ENCODE results near the gene HEATR9.

Gene HEATR9

DNA sequence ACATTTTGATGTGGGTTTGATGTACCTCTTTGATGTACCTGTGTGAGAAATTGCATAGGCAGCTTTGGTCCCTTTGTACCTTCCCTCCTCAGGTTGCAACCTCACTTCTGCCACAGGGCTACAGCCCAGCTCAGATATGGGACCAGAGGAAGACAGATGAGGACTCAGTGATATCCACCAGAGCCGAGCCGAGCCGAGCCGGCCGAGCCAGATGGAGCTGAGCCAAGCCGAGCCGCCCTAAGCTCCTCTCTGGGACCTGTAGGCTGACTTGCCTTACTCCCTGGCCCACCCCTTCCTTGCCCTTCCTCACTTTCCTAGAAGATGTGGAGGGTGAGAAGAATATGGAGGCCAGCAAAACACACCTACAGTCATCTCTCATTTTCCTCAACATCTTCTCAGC is 3.8 kb downstream of the HEATR9 start:
- DNase-seq: no peak

DNA sequence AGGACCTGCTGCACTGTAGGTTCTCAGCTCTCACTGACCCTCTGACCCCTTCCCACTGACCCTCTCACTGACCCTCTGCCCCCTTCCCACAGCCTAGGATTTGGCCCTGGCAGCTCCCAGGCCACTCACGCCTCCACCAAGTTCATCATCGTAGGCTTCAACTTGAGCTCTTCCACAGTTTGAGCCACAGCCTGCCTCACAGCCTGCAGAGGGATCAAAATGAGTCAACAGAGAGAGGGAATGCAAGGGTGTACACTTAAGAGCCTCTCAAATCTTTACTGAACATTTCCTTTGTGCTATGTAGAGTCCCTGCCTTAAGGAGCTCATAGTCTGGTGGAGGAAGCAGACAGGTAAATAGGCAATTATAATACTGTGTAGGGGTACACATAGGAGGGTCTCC is 12.1 kb downstream of the HEATR9 start:
- DNase-seq: no peak

DNA sequence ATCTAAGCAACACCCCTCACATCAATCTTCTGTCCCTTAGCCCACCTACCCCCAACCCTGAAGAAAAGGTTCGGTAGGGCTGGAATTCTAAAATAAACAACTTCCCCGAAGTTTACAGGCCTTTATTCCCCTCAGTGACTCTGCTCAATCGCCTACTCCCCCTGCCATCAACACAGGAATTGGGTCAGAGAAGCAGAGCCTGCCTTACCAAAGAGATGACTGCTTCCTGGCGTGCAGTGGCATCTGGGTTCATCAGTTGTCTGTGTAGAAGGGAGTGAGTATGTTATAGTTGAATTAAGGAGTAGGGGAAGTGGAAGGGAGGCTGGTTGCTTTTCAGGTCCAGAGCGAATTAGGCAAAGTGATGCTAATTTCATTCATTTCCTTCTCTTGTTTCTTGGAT is 12.7 kb downstream of the HEATR9 start:
- no peak for DNase-seq

DNA sequence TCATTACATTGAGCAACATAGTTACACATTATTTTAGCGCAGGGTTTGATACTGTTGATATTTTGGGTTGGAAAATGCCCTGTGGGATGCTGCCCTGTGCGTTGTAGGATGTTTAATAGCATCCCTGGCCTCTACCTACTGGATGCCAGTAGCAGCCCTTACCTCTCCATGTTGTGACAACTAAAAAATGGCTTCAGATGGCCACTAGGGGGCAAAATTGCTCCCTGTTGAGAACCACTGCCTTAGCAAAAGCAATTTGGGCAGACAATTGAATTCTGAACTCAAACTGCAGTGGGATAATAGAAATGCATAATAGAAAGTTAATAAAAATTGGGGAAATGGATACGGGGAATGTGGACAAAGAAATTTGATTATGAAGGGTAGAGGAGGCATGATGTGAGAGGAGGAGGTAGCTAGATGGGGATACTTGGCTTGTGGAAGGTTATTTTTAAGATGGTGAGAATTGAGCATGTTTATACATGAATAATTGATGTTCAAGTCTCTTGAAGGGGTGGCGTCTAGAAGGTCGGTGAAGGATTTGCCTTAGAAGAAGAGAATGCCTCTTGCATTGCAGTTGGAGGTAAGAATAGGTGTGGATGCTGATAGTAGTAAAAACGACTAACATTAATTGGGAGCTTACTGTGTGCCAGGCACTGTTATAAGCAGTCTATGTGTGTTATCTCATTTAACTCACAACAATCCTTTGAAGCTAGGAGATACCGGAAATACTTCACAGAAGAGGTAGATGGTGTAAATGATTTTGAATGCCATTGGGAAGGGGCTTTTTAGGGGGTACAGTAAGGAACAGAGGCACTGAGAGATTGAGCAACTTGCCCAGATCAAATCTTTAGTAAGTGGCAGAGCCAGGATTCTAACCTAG is 19.0 kb downstream of the HEATR9 start:
- DNase-seq: peak; percentile 80

DNA sequence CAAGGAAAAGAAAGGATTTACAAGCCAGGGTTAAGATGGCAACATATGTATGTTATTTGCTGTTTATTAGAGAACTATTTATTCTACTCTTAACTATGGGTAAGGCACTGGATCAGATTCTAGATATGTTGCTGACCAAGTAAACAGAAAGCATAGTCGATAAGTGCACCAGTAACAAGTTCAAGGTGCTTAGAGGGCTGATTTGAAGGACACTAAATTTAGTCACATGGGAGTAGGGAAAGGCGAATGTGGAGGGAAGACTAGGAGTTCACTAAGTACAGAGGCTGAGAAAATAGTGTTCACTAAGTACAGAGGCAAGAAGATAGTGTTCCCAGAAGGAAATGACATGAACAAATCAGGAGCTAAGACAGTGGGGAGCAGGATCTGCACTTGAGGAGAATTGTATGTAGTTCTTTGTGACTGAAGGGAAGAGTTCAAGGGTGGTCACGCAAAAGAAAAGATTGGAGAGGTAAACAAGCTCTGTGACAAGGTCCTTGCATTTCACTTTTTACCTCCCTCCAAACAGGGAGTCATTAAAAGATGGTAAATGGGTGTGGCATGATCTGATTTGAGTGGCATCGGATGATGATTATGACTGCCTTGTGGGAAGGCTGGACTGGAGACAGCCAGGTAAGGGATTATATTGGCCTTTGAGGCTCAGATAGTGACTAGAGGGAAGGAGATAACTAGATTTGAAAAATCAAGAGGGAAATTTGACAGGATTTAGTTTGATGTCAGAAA is 20.9 kb downstream of the HEATR9 start:
- no peak for DNase-seq

DNA sequence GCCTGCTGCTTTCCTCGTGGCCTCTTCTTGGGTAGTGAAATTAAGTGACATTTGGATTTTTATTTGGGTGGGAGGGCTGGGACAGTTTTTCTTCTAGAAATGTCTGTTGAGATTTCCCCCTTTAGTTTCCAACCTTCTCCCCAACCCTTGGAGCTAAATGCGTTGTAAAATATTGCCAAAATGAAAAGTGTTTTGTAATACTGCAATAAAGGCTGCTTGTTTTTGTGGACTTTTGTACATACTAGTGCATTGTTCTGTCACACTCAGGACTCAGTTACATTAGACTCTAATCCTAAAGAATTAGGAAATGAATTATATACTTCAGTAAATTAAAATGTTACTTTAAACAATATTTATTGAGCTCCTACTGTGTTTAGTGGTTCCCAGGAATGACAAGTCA is 21.7 kb downstream of the HEATR9 start:
- DNase-seq: no peak

DNA sequence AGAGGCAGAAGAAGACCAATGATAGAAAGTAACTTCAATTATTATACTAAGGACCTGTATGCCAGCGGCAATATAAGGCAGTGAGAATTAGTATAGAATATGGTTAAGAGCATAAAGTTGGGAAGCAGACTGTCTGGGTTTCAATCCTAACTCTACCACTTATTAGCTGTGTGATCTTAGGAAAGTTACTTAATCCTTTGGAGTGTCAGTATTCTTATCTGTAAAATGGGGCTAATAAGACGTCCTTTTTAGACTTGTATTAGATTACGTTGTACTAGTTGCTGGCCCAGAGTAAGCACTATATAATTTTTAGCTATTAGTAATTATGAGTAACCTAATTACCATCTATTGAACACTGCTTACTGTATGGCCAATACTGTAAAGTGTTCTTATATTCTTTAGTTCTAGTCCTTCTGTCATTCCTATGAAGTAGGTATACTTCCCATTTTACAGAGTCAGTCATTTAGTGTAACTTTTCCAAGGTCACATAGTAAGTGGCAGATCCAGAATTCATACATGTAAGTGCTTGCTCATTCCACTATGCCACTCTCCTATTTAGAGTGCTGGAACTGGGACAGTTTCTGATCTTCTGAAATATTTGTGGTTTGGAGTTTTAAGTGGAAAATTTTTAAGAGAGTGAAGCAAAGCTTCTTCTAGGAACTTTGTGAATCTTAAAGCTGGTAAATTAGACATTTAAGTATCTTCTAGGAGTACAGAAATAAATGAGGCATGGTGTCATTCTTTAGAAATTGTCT is 22.5 kb downstream of the HEATR9 start:
- DNase-seq: no peak

DNA sequence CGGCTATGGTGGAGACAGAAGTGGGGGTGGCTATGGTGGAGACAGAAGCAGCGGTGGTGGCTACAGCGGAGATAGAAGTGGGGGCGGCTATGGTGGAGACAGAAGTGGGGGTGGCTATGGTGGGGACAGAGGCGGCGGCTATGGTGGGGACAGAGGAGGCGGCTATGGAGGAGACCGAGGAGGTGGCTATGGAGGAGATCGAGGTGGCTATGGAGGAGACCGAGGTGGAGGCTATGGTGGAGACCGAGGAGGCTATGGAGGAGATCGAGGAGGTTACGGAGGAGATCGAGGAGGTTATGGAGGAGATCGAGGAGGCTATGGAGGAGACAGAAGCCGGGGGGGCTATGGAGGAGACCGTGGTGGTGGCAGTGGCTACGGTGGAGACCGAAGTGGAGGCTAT is 24.1 kb downstream of the HEATR9 start:
- DNase-seq: no peak

DNA sequence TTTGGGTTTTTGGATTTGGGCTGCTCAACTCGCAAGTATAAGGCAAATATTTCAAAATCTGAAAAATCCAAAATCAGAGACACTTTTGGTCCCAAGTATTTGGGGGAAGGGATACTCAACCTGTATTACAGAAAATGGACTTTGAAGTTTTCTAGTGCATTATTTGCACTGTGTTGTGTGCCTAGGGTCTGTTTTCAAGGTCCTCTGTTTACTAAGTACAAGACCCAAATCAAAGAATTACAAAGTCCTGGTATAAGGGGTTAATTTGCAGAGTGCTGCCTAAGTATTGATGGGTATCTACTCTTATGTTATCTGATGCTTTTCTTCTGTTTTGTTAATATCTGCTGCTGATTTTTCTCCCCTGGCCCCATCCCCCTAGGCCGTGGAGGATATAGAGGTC is 25.0 kb downstream of the HEATR9 start:
- no peak for DNase-seq

DNA sequence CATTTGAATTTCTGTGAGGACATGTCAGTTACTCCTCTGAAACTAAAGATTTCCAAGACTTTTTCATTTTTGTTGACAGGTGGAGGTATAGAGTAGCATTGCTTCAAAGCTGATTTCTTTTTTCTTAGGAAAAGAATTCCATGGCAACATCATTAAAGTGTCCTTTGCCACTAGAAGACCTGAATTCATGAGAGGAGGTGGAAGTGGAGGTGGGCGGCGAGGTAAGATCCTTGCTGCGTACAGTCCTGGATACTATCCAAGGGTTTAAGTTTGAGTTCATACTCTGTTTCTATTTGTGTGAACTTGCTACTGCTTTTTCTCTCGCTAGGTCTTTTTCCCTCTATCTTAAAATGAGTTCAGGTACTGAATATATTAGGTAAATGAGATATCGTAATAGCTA is 26.5 kb downstream of the HEATR9 start:
- DNase-seq: no peak

DNA sequence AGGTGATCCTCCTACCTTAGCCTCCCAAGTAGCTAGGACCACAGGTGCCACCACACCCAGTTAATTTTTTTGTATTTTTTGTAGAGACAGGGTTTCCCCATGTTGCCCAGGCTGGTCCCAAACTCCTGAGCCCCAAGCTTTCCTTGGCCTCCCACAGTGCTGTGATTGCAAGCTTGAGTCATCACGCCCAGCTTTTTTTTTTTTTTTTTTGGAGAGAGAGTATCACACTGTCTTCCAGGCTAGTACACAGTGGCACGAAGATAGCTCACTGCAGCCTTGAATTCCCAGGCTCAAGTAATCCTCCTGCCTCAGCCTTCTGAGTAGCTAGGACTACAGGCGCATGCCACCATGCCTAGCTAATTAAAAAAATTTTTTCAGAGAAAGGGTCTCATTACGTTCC is 27.2 kb downstream of the HEATR9 start:
- DNase-seq: no peak

DNA sequence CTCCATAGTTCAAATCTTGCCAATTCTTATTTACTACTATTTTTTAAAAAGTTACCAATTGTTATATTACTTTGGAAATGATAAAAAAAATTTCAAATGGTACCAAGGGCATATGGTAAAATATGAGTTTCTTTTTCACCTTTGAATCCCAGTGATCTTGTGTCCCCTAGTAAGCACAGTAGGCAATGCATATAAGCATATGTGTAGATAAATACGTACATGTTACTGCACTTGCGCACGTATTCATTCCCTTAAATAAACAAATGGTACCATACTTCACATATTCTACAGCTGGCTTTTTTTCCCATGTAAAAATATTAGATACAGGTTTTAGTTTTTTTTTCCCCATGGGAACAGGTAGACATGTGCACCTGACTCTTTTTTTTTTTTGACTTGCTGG is 27.6 kb downstream of the HEATR9 start:
- DNase-seq: no peak

DNA sequence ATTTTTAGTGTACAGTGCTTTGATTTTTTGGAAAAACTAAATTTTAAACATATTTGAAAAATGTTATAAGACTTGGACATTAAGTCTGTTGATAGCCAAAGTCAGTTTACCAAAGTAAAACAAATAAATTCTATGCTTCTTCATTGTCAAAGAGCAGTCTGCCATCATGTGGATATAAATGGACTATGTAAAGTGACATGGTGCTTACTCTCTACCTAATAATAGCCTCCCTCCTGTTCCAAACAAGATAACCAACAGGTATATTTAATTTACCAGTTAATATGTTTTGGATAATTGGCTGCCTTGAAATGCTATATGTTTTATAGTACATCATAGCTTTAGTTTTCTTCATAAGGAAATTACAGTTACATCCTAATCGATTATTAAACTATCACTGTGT is 43.5 kb downstream of the HEATR9 start:
- no peak for DNase-seq

DNA sequence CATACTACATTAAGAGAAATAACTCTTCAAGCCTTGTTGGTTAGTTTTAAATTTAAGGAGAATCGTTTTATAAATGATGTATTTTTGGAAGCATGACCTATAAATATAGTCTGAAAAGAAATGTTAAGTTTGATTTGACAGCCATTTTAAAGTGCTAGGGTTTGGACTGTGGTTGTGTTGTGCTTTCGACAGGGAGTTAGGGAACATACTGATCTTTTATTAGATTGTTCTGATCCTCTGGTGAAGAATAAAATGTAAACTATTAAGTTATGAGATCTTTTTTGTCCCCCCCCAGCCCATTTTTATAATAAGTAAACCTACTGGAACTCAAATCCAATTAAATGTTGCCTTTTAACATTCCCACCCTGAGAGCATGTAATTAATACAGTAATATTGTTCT is 47.4 kb downstream of the HEATR9 start:
- no peak for DNase-seq

DNA sequence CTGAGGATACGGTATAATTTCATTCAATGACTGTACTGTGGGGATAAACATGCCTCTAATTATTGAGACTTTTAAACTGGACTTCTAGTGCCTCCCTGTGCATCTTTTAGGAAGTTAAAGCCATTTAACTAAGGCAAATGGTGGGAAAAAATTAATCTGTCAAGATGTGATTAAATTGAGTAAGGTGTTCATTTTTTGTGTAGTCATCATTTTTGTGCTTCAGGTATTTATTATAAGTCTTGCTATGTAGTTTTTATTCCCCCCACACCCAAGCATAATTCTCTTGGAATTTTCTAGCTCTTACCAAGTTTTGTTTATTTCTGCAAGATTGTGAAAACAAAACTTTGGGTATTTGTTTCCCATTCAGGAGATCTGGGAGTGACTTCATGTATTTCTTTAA is 49.2 kb downstream of the HEATR9 start:
- DNase-seq: no peak

DNA sequence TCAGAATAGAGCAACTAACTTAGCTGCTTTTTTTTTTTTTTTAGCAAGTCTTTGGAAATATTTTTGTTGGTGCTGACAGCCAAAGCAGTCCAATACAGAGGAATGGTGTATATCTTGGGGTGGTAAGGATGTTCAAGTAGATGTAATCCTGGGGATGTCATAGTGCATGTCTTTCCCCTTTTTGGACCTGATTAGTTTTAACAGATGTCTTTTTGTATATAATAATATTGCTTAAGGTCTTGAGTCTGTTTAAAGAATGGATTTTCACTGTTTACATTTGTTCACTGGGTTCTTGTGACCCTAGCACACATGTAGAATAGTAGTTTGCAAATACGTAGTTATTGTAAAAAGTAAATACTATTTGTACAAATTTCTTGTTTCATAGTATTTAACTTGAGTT is 51.5 kb downstream of the HEATR9 start:
- DNase-seq: no peak

DNA sequence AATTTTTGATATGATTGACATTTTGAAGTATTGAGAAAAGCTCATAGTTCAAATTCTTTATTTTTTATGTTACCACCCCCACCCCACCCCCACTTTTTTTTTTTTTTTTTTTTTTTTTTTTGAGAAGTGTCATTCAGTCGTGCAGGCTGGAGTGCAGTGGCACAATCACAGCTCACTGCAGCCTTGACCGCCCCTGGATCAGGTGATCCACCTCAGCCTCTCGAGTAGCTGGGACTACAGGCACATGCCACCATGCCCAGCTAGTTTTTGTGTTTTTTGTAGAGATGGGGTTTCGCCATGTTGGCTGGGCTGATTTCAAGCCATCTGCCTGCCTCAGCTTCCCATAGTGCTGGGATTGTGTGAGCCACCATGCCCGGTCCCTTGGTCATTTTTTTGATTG is 52.0 kb downstream of the HEATR9 start:
- no peak for DNase-seq

DNA sequence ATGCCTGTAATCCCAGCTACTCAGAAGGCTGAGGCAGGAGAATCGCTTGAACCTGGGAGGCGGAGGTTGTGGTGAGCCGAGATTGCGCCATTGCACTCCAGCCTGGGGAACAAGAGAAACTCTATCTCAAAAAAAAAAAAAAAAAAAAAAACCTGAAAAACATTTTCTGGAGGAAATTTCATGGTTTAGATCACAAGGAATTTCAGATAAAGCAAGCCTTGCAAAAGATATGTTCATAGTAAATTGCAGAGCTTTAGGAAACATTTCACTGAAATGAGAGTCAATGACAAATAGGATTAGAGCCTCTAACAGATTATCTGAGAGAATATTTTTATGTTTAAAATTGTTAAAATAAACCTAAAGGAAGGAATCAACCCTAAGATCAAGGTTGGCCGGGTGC is 56.2 kb downstream of the HEATR9 start:
- DNase-seq: no peak

DNA sequence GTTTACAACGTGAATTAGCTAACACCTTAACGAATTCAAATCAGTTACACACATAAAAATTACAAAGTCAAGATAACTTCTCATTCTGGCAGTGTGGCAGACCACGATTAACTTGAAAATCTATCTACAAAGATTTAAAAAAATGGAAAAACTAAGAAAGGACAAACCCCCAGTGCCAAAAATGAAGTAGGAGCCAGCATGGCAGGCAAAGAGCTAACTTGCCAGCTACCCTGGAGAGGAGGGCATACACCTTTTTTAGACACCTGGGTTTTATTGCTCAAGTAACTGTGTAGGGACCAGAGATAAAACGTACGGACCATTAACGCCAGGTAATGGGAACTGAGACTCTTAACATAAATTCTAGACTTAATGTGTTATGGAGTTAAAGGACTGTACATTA is 56.9 kb downstream of the HEATR9 start:
- DNase-seq: no peak

DNA sequence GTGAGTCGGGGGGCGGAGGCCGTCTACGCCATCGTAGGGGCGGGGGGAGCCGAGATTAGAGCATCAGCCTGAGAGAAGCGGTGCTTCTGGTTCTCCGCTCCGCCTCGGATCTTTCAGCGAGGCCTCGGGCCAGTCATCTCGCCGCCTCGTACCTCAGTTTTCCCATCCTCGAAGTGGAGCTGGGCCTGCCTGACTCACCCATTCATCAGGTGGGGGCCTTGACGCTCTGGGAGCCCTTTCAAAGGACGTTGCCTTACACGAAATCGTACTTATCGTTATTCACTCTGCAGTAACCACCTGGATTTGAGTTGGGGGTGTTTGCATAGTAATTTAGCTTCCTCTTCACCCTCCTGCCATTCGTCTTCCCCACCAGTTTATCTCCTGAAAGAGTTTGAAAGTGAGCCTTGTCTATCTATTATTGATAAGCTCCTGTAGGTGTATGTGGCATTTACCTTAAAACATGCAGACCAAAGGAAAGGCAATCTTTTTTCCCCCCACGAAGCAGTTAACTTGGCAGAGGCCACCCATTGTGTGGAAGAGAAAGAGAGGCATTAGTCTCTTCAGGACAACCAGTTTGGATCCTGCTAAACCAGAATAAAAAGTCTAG is 58.7 kb downstream of the HEATR9 start:
- DNase-seq: no peak

DNA sequence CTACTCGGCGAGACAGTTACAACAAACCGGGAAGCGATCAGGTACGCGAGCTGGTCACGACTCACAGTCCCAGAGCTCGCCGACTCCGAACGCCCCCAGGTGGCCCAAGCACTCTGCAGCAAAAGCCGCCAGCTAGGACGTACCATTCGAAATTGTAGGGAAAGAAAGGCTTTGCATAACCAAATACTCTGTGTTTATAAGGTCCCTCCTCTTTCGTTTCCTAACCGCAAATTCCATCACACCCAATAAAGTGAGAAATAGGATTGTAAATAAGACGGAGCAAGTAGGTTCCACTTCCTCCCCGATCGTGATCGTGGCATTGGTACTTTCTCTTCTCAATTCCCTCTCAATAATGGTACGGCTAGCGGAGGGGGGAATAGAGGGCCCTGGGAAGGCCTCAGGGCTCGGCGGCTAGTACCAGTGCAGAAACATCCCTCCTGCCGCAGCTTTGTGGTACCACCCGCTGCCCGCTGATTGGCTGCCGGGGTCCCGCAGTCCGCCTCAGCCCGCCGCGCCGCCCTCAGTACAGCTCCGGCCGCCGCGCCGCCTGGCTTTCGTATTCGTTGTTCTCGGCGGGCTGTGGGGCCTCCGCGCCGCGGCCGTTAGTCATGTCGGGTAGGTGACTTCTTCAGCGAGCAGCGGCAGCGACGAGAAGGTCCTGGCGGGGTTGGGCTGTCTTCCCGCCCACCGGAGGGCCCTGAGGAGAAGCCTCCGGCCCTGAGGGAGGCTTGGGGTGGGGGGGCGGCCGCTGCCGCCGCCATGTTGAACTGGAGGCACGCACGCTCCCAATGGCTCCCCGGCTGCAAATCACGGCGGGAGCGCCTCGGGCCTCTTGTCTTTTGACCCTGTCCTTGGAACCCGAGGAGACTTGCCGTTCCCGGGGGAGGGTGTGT is 59.5 kb downstream of the HEATR9 start, which contains the start of gene TAF15:
Gene TAF15, plus strand, starts transcription at position 523 of the 893 bp plus-strand sequence. Its CDS starts 86 bp downstream, at position 609.
- DNase-seq: peak; percentile 99

Data from eye (tissue), 1 donor.